ENCODE results near the gene HHLA2.
"Not testable (repeated sequence)": the region's sequence is repeated elsewhere in the genome, so short reads cannot be mapped to it uniquely, and the experiment has no call there.

The HHLA2 gene

GRCh38 chr3:108296239-108296638 is at the start of gene HHLA2:
Gene HHLA2, plus strand, starts transcription at chr3:108296548. Its CDS starts 55,266 bp downstream, at chr3:108351814.
- in situ Hi-C loops (cut with MboI; ENCODE audit: low sequenced_read_pairs), result no loop called here

GRCh38 chr3:108250626-108251025 is 45.7 kb upstream of the HHLA2 start:
- in situ Hi-C loops (cut with MboI; ENCODE audit: low sequenced_read_pairs), result no loop called here

GRCh38 chr3:108251265-108251664 is 45.1 kb upstream of the HHLA2 start:
- in situ Hi-C loops (cut with MboI; ENCODE audit: low sequenced_read_pairs), result no loop called here

- in situ Hi-C loops (cut with MboI; ENCODE audit: low sequenced_read_pairs), result no loop called here
Observed at GRCh38 chr3:108251844-108252243, 44.5 kb upstream of the HHLA2 start.

- in situ Hi-C loops (cut with MboI; ENCODE audit: low sequenced_read_pairs), result no loop called here
Observed at GRCh38 chr3:108255131-108255530, 41.2 kb upstream of the HHLA2 start.

GRCh38 chr3:108264534-108265298 is 31.6 kb upstream of the HHLA2 start:
- in situ Hi-C loops (cut with MboI; ENCODE audit: low sequenced_read_pairs), result not testable (repeated sequence)

- in situ Hi-C loops (cut with MboI; ENCODE audit: low sequenced_read_pairs), result not testable (repeated sequence)
Observed at GRCh38 chr3:108268235-108268634, 28.1 kb upstream of the HHLA2 start.

- in situ Hi-C loops (cut with MboI; ENCODE audit: low sequenced_read_pairs), result no loop called here
Observed at GRCh38 chr3:108271626-108272025, 24.7 kb upstream of the HHLA2 start.

GRCh38 chr3:108279066-108279465 is 17.3 kb upstream of the HHLA2 start:
- in situ Hi-C loops (cut with MboI; ENCODE audit: low sequenced_read_pairs), result not testable (repeated sequence)

- in situ Hi-C loops (cut with MboI; ENCODE audit: low sequenced_read_pairs), result no loop called here
Observed at GRCh38 chr3:108280476-108280875, 15.9 kb upstream of the HHLA2 start.

GRCh38 chr3:108281670-108282069 is 14.7 kb upstream of the HHLA2 start:
- in situ Hi-C loops (cut with MboI; ENCODE audit: low sequenced_read_pairs), result no loop called here

GRCh38 chr3:108283006-108283405 is 13.3 kb upstream of the HHLA2 start:
- in situ Hi-C loops (cut with MboI; ENCODE audit: low sequenced_read_pairs), result no loop called here

- in situ Hi-C loops (cut with MboI; ENCODE audit: low sequenced_read_pairs), result no loop called here
Observed at GRCh38 chr3:108283989-108284388, 12.4 kb upstream of the HHLA2 start.

GRCh38 chr3:108285176-108285575 is 11.2 kb upstream of the HHLA2 start:
- in situ Hi-C loops (cut with MboI; ENCODE audit: low sequenced_read_pairs), result no loop called here

GRCh38 chr3:108287146-108287545 is 9.2 kb upstream of the HHLA2 start:
- in situ Hi-C loops (cut with MboI; ENCODE audit: low sequenced_read_pairs), result no loop called here

GRCh38 chr3:108288193-108288592 is 8.2 kb upstream of the HHLA2 start:
- in situ Hi-C loops (cut with MboI; ENCODE audit: low sequenced_read_pairs), result not testable (repeated sequence)

- in situ Hi-C loops (cut with MboI; ENCODE audit: low sequenced_read_pairs), result no loop called here
Observed at GRCh38 chr3:108289159-108289558, 7.2 kb upstream of the HHLA2 start.

GRCh38 chr3:108292450-108292849 is 3.9 kb upstream of the HHLA2 start:
- in situ Hi-C loops (cut with MboI; ENCODE audit: low sequenced_read_pairs), result no loop called here

GRCh38 chr3:108292905-108293328 is 3.4 kb upstream of the HHLA2 start:
- in situ Hi-C loops (cut with MboI; ENCODE audit: low sequenced_read_pairs), result no loop called here

GRCh38 chr3:108293858-108294257 is 2.5 kb upstream of the HHLA2 start:
- in situ Hi-C loops (cut with MboI; ENCODE audit: low sequenced_read_pairs), result no loop called here

- in situ Hi-C loops (cut with MboI; ENCODE audit: low sequenced_read_pairs), result no loop called here
Observed at GRCh38 chr3:108295421-108296175, 750 bp upstream of the HHLA2 start.

GRCh38 chr3:108297647-108298046 is 1.3 kb downstream of the HHLA2 start:
- in situ Hi-C loops (cut with MboI; ENCODE audit: low sequenced_read_pairs), result no loop called here

All from hTERT RPE-1 (cell line).